Measurements from ENCODE around the gene RAI1. TPM values are rescaled to one million over a fixed set of nuclear protein-coding genes. Genes with fewer than 3 reads are reported as not detected.

RAI1 gene
- polyA plus RNA-seq, 2 of the 4 experiments (the other 2 are of a cell fraction), result 3.5 to 23.8 TPM

DNA sequence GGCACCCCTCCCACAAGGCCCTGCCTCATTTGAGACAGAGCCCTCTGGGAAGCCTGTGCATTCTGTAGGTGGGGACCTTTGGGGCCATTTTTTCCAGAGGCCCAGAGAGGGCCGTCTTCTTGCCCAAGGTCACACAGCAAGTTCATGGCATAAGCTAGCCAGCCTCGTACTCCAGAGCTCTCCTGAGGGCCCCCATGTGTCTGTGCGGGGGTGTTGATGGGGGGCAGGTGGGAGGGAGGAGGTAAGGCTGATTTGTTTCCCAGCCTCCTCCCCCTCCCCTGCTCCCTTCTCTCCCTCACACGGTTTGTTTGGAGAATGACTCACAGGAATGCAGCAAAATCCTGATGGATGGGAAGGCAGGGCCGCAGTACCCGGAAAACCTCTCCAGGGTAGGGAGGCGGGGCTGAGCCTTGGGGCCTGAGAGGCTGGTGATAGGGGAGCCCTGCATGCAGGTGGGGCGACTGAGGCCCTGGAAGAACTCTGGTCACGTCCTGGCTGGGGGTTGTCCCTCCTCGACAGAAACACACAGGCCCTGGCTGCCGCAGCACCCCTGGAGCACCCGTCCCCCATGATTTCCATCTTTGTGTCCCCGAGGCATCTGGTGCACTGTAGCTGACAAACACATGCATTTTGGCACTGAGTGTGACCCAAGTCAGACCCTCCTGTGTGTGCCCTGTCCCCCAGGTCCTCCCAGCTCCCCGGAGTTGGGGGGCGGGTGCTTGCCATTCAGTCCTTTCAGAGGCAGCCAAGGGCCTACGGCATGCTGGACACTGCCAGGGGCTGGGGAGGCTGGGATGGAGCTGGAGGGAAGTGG lies 29.7 kb downstream of the RAI1 start (continued):
- no peak for TF ChIP-seq REST (IDR thresholded peaks at IDR 0.05)
- TF ChIP-seq MAFK (IDR thresholded peaks at IDR 0.05; ENCODE audit: partially characterized antibody), result no peak
- TF ChIP-seq CBX8 (IDR thresholded peaks at IDR 0.05), result no peak
- no peak for TF ChIP-seq RARB (CRISPR knock-in tag; IDR thresholded peaks at IDR 0.05)
- peak; percentile 76 for TF ChIP-seq JUNB (IDR thresholded peaks at IDR 0.05)
- TF ChIP-seq TFCP2L1 (CRISPR knock-in tag; IDR thresholded peaks at IDR 0.05), result 0 out of 2 replicates have a peak, but pooled peaks have one; percentile 15
- TF ChIP-seq, protein P1, sequence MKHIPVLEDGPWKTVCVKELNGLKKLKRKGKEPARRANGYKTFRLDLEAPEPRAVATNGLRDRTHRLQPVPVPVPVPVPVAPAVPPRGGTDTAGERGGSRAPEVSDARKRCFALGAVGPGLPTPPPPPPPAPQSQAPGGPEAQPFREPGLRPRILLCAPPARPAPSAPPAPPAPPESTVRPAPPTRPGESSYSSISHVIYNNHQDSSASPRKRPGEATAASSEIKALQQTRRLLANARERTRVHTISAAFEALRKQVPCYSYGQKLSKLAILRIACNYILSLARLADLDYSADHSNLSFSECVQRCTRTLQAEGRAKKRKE (CRISPR knock-in tag; IDR thresholded peaks at IDR 0.05; ENCODE audit: low read depth), result no peak
- no peak for TF ChIP-seq CHD2 (IDR thresholded peaks at IDR 0.05; ENCODE audit: low read length, partially characterized antibody)
- TF ChIP-seq CEBPB (IDR thresholded peaks at IDR 0.05), result peak in 1 of 2 experiments; percentile 8; a peak in 1 of 4 replicates
- no peak for TF ChIP-seq ZC3H11A (IDR thresholded peaks at IDR 0.05)
- TF ChIP-seq, protein P2, sequence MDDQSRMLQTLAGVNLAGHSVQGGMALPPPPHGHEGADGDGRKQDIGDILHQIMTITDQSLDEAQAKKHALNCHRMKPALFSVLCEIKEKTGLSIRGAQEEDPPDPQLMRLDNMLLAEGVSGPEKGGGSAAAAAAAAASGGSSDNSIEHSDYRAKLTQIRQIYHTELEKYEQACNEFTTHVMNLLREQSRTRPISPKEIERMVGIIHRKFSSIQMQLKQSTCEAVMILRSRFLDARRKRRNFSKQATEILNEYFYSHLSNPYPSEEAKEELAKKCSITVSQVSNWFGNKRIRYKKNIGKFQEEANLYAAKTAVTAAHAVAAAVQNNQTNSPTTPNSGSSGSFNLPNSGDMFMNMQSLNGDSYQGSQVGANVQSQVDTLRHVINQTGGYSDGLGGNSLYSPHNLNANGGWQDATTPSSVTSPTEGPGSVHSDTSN (IDR thresholded peaks at IDR 0.05), result no peak
- TF ChIP-seq EP300 (IDR thresholded peaks at IDR 0.05), result peak in 1 of 2 experiments; percentile 48; a peak in 1 of 5 replicates
- TF ChIP-seq BHLHE40 (IDR thresholded peaks at IDR 0.05; ENCODE audit: low read depth, low read length), result no peak
- TF ChIP-seq ESRRA (IDR thresholded peaks at IDR 0.05; ENCODE audit: borderline replicate concordance, low read length), result no peak
- peak; percentile 99 for TF ChIP-seq ZFP36 (IDR thresholded peaks at IDR 0.05; ENCODE audit: borderline replicate concordance, partially characterized antibody)
- peak; percentile 34; the same call in 1 of the 3 replicates for TF ChIP-seq SMC3 (IDR thresholded peaks at IDR 0.05)
- no peak for TF ChIP-seq EHMT2 (IDR thresholded peaks at IDR 0.05; ENCODE audit: low read depth)
- no peak for TF ChIP-seq ELK1 (IDR thresholded peaks at IDR 0.05; ENCODE audit: low read depth, low read length)
- TF ChIP-seq, protein P3, sequence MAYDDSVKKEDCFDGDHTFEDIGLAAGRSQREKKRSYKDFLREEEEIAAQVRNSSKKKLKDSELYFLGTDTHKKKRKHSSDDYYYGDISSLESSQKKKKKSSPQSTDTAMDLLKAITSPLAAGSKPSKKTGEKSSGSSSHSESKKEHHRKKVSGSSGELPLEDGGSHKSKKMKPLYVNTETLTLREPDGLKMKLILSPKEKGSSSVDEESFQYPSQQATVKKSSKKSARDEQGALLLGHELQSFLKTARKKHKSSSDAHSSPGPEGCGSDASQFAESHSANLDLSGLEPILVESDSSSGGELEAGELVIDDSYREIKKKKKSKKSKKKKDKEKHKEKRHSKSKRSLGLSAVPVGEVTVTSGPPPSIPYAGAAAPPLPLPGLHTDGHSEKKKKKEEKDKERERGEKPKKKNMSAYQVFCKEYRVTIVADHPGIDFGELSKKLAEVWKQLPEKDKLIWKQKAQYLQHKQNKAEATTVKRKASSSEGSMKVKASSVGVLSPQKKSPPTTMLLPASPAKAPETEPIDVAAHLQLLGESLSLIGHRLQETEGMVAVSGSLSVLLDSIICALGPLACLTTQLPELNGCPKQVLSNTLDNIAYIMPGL (CRISPR knock-in tag; IDR thresholded peaks at IDR 0.05; ENCODE audit: borderline replicate concordance), result 0 out of 2 replicates have a peak, but pooled peaks have one; percentile 16
- TF ChIP-seq HES2 (IDR thresholded peaks at IDR 0.05), result no peak
- TF ChIP-seq, protein P4, sequence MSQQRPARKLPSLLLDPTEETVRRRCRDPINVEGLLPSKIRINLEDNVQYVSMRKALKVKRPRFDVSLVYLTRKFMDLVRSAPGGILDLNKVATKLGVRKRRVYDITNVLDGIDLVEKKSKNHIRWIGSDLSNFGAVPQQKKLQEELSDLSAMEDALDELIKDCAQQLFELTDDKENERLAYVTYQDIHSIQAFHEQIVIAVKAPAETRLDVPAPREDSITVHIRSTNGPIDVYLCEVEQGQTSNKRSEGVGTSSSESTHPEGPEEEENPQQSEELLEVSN (IDR thresholded peaks at IDR 0.05; ENCODE audit: borderline replicate concordance, low read depth), result no peak
- peak; percentile 60; the same call in 1 of the 2 replicates for TF ChIP-seq ZSCAN20 (CRISPR knock-in tag; IDR thresholded peaks at IDR 0.05)
- TF ChIP-seq CBX2 (IDR thresholded peaks at IDR 0.05; ENCODE audit: borderline replicate concordance, low read depth), result no peak
- peak; percentile 80 for TF ChIP-seq GATA3 (IDR thresholded peaks at IDR 0.05; ENCODE audit: borderline replicate concordance)
- TF ChIP-seq CTCF (IDR thresholded peaks at IDR 0.05), result peak; percentile 12; the same call in 1 of the 3 replicates
- TF ChIP-seq RFX5 (IDR thresholded peaks at IDR 0.05), result no peak
- no peak for TF ChIP-seq NR3C1 (IDR thresholded peaks at IDR 0.05)
- 0 out of 2 replicates have a peak, but pooled peaks have one; percentile 42 for TF ChIP-seq HEYL (CRISPR knock-in tag; IDR thresholded peaks at IDR 0.05)
- TF ChIP-seq CHD4 (IDR thresholded peaks at IDR 0.05; ENCODE audit: borderline replicate concordance), result no peak

All from A549 (cell line).